ENCODE data around the gene GNAZ.

Gene GNAZ

DNA sequence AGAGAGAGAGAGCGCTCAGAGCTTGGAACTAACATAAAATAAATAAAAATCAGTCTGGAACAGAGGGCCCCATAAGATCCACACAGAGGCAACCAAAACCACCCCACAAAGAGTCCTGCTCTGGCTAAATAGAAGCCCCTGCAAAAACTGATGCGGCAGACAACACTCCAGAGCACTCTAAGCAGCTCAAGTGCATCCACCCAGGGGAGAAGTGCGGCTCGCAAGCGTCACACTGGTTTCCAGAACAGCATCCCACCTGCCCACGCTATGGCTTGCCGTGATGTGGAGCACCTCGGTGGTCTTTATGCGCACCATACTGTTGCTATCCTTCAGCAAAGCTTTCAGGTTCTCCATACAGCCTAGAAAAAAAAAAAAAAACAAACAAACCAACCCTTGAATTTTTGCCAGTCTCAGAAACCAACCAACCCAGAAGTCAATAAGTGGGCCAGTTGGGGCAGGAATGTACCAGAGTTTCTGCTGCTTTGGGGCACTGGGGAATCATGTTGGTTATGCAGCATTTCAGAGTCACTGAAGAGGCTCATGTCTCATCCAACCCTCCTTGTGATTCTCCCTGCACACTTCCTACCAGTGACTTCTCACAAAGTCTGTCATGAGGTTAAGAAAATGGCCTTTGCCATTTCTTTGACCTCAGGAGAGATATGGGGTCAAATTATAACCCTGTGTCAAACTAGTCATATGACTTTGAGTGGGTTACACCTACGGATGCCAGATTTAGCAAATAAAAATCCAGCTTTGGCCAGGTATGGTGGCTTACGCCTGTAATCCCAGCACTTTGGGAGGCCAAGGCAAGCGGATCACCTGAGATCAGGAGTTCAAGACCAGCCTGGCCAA is 68.5 kb downstream of the GNAZ start:
- TF ChIP-seq, protein P1, sequence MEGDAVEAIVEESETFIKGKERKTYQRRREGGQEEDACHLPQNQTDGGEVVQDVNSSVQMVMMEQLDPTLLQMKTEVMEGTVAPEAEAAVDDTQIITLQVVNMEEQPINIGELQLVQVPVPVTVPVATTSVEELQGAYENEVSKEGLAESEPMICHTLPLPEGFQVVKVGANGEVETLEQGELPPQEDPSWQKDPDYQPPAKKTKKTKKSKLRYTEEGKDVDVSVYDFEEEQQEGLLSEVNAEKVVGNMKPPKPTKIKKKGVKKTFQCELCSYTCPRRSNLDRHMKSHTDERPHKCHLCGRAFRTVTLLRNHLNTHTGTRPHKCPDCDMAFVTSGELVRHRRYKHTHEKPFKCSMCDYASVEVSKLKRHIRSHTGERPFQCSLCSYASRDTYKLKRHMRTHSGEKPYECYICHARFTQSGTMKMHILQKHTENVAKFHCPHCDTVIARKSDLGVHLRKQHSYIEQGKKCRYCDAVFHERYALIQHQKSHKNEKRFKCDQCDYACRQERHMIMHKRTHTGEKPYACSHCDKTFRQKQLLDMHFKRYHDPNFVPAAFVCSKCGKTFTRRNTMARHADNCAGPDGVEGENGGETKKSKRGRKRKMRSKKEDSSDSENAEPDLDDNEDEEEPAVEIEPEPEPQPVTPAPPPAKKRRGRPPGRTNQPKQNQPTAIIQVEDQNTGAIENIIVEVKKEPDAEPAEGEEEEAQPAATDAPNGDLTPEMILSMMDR (IDR thresholded peaks at IDR 0.05) = no peak

DNA sequence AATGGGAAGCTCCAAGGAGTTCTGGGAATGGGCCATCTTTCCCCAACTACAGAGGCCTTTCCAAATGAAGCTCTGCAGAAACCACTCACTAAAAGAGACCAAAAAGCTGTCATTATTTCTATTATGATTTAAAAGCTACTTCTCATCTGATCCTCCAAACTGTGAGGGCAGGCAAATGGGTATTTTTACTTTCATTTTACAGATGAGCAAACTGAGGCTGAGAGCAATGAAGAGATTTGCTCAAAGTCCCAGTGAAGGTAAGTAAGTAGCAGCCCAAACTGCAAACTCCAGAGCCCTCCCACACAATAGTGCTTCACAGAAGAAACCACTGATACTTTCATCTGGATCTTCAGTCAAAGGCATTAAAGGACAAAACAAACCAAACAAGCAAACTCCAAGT is 70.1 kb downstream of the GNAZ start:
- TF ChIP-seq, protein P1 (IDR thresholded peaks at IDR 0.05) = no peak

- TF ChIP-seq, protein P1 (IDR thresholded peaks at IDR 0.05) = no peak
These were observed 72.3 kb downstream of the GNAZ start for GRCh38 chr22:23142546-23143105.

DNA sequence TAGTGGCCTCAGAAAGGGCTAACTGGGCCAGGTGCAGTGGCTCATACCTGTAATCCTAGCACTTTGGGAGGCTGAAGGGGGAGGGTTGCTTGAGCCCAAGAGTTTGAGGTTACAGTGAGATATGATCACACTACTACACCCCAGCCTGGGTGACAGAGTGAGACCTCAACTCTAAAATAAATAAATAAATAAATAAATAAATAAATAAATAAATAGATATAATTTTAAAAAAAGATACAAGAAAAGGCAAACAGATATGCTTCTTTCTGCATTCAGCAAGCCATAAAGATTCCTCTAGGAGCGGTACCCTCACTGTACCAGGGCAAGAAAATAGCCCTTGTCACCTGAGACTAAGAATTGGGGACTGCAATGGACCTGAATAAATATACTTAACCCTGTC is 72.8 kb downstream of the GNAZ start:
- TF ChIP-seq, protein P1 (IDR thresholded peaks at IDR 0.05) = no peak

DNA sequence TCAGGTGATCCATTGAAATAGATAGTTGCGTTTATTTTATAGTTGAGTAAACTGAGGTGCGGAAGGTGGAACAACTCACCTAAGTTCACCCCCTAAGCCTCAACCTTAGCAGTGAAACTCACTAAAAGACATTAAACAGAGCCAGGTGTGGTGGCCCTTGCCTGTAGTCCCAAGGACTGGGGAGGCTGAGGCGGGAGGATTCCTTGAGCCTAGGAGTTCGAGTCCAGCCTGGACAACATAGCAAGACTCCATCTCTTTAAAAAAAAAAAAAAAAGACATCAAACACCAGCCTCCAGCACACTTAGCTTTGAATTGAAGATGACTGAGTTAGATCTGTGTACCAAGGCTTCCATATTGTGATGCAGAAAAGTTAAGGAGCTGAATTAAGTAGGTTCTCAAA is 74.1 kb downstream of the GNAZ start:
- TF ChIP-seq, protein P1 (IDR thresholded peaks at IDR 0.05) = no peak

GRCh38 chr22:23144932-23145877 is 74.9 kb downstream of the GNAZ start, which contains the start of gene RAB36:
Gene RAB36 (plus strand): TSS chr22:23145477. CDS start chr22:23146617, 1,140 bp downstream.
- TF ChIP-seq, protein P1 (IDR thresholded peaks at IDR 0.05) = no peak

GRCh38 chr22:23145878-23146470 is 75.7 kb downstream of the GNAZ start:
- TF ChIP-seq, protein P1 (IDR thresholded peaks at IDR 0.05) = no peak
